Gastrocnemius medialis (tissue), 4 donors: ENCODE measurements around the gene RASSF10. TPM values are rescaled to one million over a fixed set of nuclear protein-coding genes. Genes with fewer than 3 reads are reported as not detected.

Experiments
- ATAC-seq, 2 donors: fragments of 150-250 bp; one replicate each; pipeline ENCODE4 v1.9.1; 2016
- DNase-seq, 2 donors: peaks; one replicate each; pipeline ENCODE4 v3.0.0-alpha.2; 2019
- H3K27ac ChIP-seq, 4 donors: fragments of 200-600 bp; sonication (generic); 1 replicate in 1 of 4; 2 replicates in 3 of 4; pipeline ENCODE4 v1.5.1; 2016 to 2018; ENCODE audit warnings: mild to moderate bottlenecking in 2 of 4, moderate library complexity in 1 of 4
- H3K27me3 ChIP-seq, 3 donors: fragments of 200-600 bp; sonication (generic) in 2 of 3; 1 replicate in 1 of 3; 2 replicates in 2 of 3; pipeline versions ENCODE4 v1.5.1 to v1.6.0; 2016 to 2019; ENCODE audit warnings: mild to moderate bottlenecking in 1 of 3, moderate library complexity in 1 of 3
- H3K36me3 ChIP-seq, 2 donors: fragments of 200-600 bp; sonication (generic) in 1 of 2; one replicate each; pipeline ENCODE4 v1.5.1; 2017 to 2018
- H3K4me1 ChIP-seq, 2 donors: fragments of 200-600 bp; sonication (generic) in 1 of 2; one replicate each; pipeline ENCODE4 v1.5.1; 2016 to 2017; ENCODE audit warnings: mild to moderate bottlenecking in 2 of 2
- H3K4me3 ChIP-seq, 4 donors: fragments of 200-600 bp; sonication (generic) in 3 of 4; 1 replicate in 1 of 4; 2 replicates in 3 of 4; pipeline ENCODE4 v1.5.1; 2016 to 2019; ENCODE audit warnings: mild to moderate bottlenecking in 2 of 4
- H3K9me3 ChIP-seq, 3 donors: fragments of 200-600 bp; sonication (generic) in 2 of 3; 1 replicate in 1 of 3; 2 replicates in 2 of 3; pipeline ENCODE4 v1.5.1; 2016 to 2019
- POLR2A ChIP-seq, 2 donors: fragments of 450-650 bp; IDR thresholded peaks; one replicate each; pipeline ENCODE4 v1.6.1; 2017; ENCODE audit warnings: antibody characterized with exemption in 2 of 2, mild to moderate bottlenecking in 2 of 2, moderate library complexity in 2 of 2
- in situ Hi-C, 4 donors: fragments of 200-750 bp; cut with MboI; loops; one replicate each; pipeline versions ENCODE4 v1.15.0 to v1.8.0; 2017; ENCODE audit warnings: low sequenced_read_pairs in 4 of 4
- intact Hi-C: fragments of 100-400 bp; cut with DNase I; formaldehyde crosslinking; loops from one replicate; pipeline ENCODE4 v1.15.1; 2023; ENCODE audit warnings: low total_unique reads
- total RNA-seq, 4 donors: library from RNA; depleted of rRNA; stranded (reverse); fragments of >200 nt; gene quantifications; one replicate each; pipeline versions ENCODE4 v1.1.0 to v1.2.3, GENCODE V29; 2016
- TF ChIP-seq, protein P1 (sequence below), 5 experiments: fragments of 450-650 bp in 3 of 5; fragments of 200-600 bp in 2 of 5; sonication (generic) in 2 of 5; IDR thresholded peaks in 4 of 5; conservative IDR thresholded peaks in 1 of 5; 1 replicate in 4 of 5; 2 replicates in 1 of 5; pipeline ENCODE4 v1.5.1; 2016 to 2019; ENCODE audit warnings: antibody characterized with exemption in 5 of 5, mild to moderate bottlenecking in 3 of 5, moderate library complexity in 3 of 5

Gene RASSF10
- total RNA-seq, 4 donors from 2014 or later = 0.11 to 0.62 (median 0.25) TPM; not detected in 1

GRCh38 chr11:12989428-12990161, 19.5 kb upstream of the RASSF10 start:
- in situ Hi-C loops (no loop called here), intact Hi-C loops (no loop called here)
- no peak overlapping the region for H3K4me3 ChIP-seq
- no peaks in the 10 kb centered on the region for H3K4me1 ChIP-seq
- H3K36me3 ChIP-seq = no peaks in the 10 kb centered on the region
- H3K9me3 ChIP-seq = no peaks in the 10 kb centered on the region
- no peak overlapping the region for H3K27ac ChIP-seq
- peaks cover 0 to 2% (median 0%) of the 10 kb centered on the region in 3 donors for H3K27me3 ChIP-seq
- DNase-seq = no peak
- ATAC-seq = no peak
- TF ChIP-seq POLR2A (IDR thresholded peaks at IDR 0.05) = no peak
- TF ChIP-seq, protein P1, sequence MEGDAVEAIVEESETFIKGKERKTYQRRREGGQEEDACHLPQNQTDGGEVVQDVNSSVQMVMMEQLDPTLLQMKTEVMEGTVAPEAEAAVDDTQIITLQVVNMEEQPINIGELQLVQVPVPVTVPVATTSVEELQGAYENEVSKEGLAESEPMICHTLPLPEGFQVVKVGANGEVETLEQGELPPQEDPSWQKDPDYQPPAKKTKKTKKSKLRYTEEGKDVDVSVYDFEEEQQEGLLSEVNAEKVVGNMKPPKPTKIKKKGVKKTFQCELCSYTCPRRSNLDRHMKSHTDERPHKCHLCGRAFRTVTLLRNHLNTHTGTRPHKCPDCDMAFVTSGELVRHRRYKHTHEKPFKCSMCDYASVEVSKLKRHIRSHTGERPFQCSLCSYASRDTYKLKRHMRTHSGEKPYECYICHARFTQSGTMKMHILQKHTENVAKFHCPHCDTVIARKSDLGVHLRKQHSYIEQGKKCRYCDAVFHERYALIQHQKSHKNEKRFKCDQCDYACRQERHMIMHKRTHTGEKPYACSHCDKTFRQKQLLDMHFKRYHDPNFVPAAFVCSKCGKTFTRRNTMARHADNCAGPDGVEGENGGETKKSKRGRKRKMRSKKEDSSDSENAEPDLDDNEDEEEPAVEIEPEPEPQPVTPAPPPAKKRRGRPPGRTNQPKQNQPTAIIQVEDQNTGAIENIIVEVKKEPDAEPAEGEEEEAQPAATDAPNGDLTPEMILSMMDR (IDR thresholded peaks at IDR 0.05 in 4 of 5, conservative IDR thresholded peaks at IDR 0.05 in 1 of 5) = no peak

- ATAC-seq (no peak), DNase-seq (no peak)
- peaks cover 0 to 2% (median 0%) of the 10 kb centered on the region in 3 donors for H3K27me3 ChIP-seq
- no peak overlapping the region for H3K27ac ChIP-seq
- TF ChIP-seq, protein P1 (IDR thresholded peaks at IDR 0.05 in 4 of 5, conservative IDR thresholded peaks at IDR 0.05 in 1 of 5) = no peak
- no peak for TF ChIP-seq POLR2A (IDR thresholded peaks at IDR 0.05)
- intact Hi-C loops (no loop called here), in situ Hi-C loops (no loop called here)
- H3K4me3 ChIP-seq = no peak overlapping the region
- H3K9me3 ChIP-seq = no peaks in the 10 kb centered on the region
- H3K36me3 ChIP-seq = no peaks in the 10 kb centered on the region
- no peaks in the 10 kb centered on the region for H3K4me1 ChIP-seq
Measured at GRCh38 chr11:12990162-12990480, 19.0 kb upstream of the RASSF10 start.

GRCh38 chr11:12991426-12991825, 17.7 kb upstream of the RASSF10 start:
- Histone ChIP-seq H3K27me3 (peaks cover 0 to 2% (median 0%) of the 10 kb centered on the region in 3 donors), H3K27ac (no peak overlapping the region), H3K4me1 (no peaks in the 10 kb centered on the region), H3K36me3 (no peaks in the 10 kb centered on the region), H3K4me3 (no peak overlapping the region), H3K9me3 (no peaks in the 10 kb centered on the region)
- no peak for DNase-seq
- TF ChIP-seq, protein P1 (IDR thresholded peaks at IDR 0.05 in 4 of 5, conservative IDR thresholded peaks at IDR 0.05 in 1 of 5) = no peak
- no peak for TF ChIP-seq POLR2A (IDR thresholded peaks at IDR 0.05)
- no peak for ATAC-seq
- intact Hi-C loops = no loop called here
- in situ Hi-C loops = no loop called here

DNA sequence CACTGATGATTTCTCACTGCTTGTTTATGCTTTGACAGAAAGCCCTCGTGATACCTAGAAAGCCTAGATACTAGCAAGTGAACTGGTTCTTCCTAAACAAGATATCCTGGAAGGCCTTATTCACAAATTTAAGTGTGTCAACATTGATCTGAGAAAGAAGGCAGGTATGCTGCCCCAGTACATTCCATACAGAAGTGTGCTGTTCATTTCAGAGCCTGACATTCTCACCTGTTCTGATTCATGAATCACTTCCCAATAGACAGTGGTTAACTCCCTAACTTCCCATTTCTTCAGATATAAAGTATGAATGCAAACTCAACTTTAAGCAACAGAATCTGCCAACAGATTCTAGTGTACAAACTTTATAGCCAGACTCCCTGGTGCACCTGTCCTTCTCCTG, 15.5 kb upstream of the RASSF10 start:
- intact Hi-C loops = no loop called here

More for the DNA sequence above, 15.5 kb upstream of the RASSF10 start:
- H3K27me3 ChIP-seq = no peaks in the 10 kb centered on the region
- H3K36me3 ChIP-seq = no peaks in the 10 kb centered on the region
- in situ Hi-C loops = no loop called here
- ATAC-seq (no peak), DNase-seq (no peak)
- H3K9me3 ChIP-seq = no peaks in the 10 kb centered on the region
- no peak overlapping the region for H3K27ac ChIP-seq
- H3K4me1 ChIP-seq = no peaks in the 10 kb centered on the region
- TF ChIP-seq, protein P1 (IDR thresholded peaks at IDR 0.05 in 4 of 5, conservative IDR thresholded peaks at IDR 0.05 in 1 of 5) = no peak
- TF ChIP-seq POLR2A (IDR thresholded peaks at IDR 0.05) = no peak
- no peak overlapping the region for H3K4me3 ChIP-seq
